Measurements from ENCODE around the gene MBD3. TPM values are rescaled to one million over a fixed set of nuclear protein-coding genes. Genes with fewer than 3 reads are reported as not detected.

MBD3 gene
- total RNA-seq, 4 donors from 2014 or later, result 80.3 to 159 (median 95.7) TPM

DNA sequence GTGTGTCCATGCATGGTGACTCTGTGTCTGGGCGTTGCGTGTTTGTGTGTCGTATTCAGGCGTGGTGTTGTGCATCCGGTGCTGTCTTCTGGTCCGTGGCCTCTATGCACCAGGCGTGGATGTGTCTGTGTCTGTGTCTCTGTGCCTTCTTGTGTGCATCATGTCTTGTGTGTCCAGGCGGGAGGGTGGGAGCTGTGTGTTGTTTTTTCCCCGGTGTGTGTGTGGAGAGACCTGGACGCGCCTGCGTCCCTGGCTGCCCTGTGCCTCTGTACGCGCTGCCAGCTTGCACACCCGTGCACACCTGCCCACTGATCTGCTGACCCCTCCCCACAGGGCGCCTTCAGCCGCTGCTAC lies 67.7 kb downstream of the MBD3 start:
- TF ChIP-seq POLR2AphosphoS5 (IDR thresholded peaks at IDR 0.05) (no peak), POLR2A (IDR thresholded peaks at IDR 0.05) (no peak), EP300 (IDR thresholded peaks at IDR 0.05) (no peak)
- TF ChIP-seq, protein P1, sequence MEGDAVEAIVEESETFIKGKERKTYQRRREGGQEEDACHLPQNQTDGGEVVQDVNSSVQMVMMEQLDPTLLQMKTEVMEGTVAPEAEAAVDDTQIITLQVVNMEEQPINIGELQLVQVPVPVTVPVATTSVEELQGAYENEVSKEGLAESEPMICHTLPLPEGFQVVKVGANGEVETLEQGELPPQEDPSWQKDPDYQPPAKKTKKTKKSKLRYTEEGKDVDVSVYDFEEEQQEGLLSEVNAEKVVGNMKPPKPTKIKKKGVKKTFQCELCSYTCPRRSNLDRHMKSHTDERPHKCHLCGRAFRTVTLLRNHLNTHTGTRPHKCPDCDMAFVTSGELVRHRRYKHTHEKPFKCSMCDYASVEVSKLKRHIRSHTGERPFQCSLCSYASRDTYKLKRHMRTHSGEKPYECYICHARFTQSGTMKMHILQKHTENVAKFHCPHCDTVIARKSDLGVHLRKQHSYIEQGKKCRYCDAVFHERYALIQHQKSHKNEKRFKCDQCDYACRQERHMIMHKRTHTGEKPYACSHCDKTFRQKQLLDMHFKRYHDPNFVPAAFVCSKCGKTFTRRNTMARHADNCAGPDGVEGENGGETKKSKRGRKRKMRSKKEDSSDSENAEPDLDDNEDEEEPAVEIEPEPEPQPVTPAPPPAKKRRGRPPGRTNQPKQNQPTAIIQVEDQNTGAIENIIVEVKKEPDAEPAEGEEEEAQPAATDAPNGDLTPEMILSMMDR (IDR thresholded peaks at IDR 0.05), result no peak
- Histone ChIP-seq H3K27me3 (peaks cover 82% of the 10 kb centered on the region), H3K4me3 (no peak overlapping the region), H3K9me3 (no peaks in the 10 kb centered on the region), H3K36me3 (no peaks in the 10 kb centered on the region), H3K4me1 (peaks cover 0 to 12% (median 0%) of the 10 kb centered on the region in 3 donors), H3K27ac (no peak overlapping the region)
- no peak for ATAC-seq
- WGBS, 2 donors (ENCODE audit: low coverage in 1 of 2), result 60 to 64% methylated on average over 7 to 8 of the region's 17 CpGs

DNA sequence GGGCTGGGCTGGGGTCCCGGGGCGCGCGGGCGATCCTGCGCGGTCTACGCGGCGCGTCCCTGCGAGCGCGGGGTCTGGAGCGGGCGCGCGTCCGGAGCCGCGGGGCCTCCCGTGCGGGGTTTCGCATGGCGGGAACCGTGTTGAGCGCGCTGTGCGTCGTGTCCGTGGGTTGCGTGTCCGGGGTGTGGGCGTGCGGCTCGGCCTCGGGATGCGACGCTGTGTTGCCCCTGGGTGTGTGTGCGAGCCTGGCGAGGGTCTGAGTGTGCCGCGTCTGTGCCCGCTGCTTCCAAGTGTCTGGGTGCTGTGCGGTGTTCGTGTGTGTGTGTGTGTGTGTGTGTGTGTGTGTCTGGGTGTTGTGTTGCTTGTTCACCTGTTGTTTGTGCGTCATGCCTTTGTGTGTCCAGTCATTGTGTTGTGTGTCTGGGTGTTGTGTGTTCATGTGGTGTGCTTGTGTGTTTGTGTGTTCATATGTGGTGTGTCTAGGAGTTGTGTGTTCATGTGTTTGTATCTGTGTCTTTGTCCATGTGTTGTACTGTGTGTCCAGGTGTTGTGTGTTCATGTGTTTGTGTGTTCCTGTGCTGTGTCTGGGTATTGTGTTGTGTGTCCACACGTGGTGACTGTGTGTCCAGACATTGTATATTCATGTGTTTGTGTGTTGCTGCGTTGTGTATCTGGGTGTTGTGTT lies 68.2 kb downstream of the MBD3 start:
- H3K27me3 ChIP-seq, result peaks cover 80% of the 10 kb centered on the region
- 100% methylated on average over 1 of the region's 49 CpGs for WGBS, 2 donors (ENCODE audit: low coverage in 1 of 2)
- no peak for TF ChIP-seq EP300 (IDR thresholded peaks at IDR 0.05)
- no peak for TF ChIP-seq POLR2A (IDR thresholded peaks at IDR 0.05)
- TF ChIP-seq POLR2AphosphoS5 (IDR thresholded peaks at IDR 0.05), result no peak
- TF ChIP-seq, protein P1 (IDR thresholded peaks at IDR 0.05), result no peak
- no peaks in the 10 kb centered on the region for H3K36me3 ChIP-seq
- no peak overlapping the region for H3K27ac ChIP-seq
- peak overlapping the region in 1 of 2 donors; percentile 43 for H3K4me3 ChIP-seq
- no peak for ATAC-seq
- peaks cover 0 to 12% (median 0%) of the 10 kb centered on the region in 3 donors for H3K4me1 ChIP-seq
- H3K9me3 ChIP-seq, result no peaks in the 10 kb centered on the region

Small RNAs within 50 kb of the gene (small RNA-seq; reads per million reads assigned to genes)
- gene AC005943.2 (0 reads per million in 4 donors), gene RN7SL477P (0 reads per million in 4 donors), gene RNU6-1223P (0 reads per million in 4 donors)

Other genes starting within 250 kb of the MBD3 start
- gene NDUFS7, start 209.0 kb downstream of the MBD3 start, total RNA-seq, result 100 to 1,000 TPM in 1 of 4 donors, 10 to 100 TPM in 3; 77.7 to 106 (median 86.1) TPM
- gene GAMT, start 191.3 kb downstream of the MBD3 start, total RNA-seq, result 10 to 100 TPM; 10.4 to 14.7 (median 10.9) TPM
- gene DAZAP1, start 185.3 kb downstream of the MBD3 start, total RNA-seq, result 10 to 100 TPM; 45.3 to 75.4 (median 64.0) TPM
- 1,000 to 10,000 TPM; 1,291 to 3,466 (median 2,344) TPM for gene RPS15, start 154.5 kb downstream of the MBD3 start, total RNA-seq
- 1 to 10 TPM in 1 of 4 donors, under 1 TPM in 3; 0.02 to 1.2 (median 0.35) TPM for gene APC2, start 142.7 kb downstream of the MBD3 start, total RNA-seq
- 10 to 100 TPM; 20.6 to 40.0 (median 28.2) TPM for gene C19orf25, start 113.7 kb downstream of the MBD3 start, total RNA-seq
- 1 to 10 TPM in 3 of 4 donors, under 1 TPM in 1; 0.94 to 2.2 (median 2.0) TPM for gene PCSK4, start 102.5 kb downstream of the MBD3 start, total RNA-seq
- under 1 TPM in 3 of 4 donors, not detected in 1; 0.32 to 0.96 (median 0.40) TPM for gene REEP6, start 101.7 kb downstream of the MBD3 start, total RNA-seq
- 1 to 10 TPM; 1.3 to 9.7 (median 3.6) TPM for gene ADAMTSL5, start 79.8 kb downstream of the MBD3 start, total RNA-seq
- under 1 TPM in 1 of 4 donors, not detected in 3; 0.15 TPM for gene PLK5, start 68.8 kb downstream of the MBD3 start, total RNA-seq
- 10 to 100 TPM; 18.8 to 47.8 (median 28.7) TPM for gene MEX3D, start 24.5 kb downstream of the MBD3 start, total RNA-seq
- gene UQCR11, start 12.6 kb upstream of the MBD3 start, total RNA-seq, result 100 to 1,000 TPM in 1 of 4 donors, 10 to 100 TPM in 3; 78.2 to 102 (median 92.4) TPM
- 10 to 100 TPM; 21.2 to 62.0 (median 39.6) TPM for gene TCF3, start 59.8 kb upstream of the MBD3 start, total RNA-seq
- gene ONECUT3, start 160.6 kb upstream of the MBD3 start, total RNA-seq, result under 1 TPM in 1 of 4 donors, not detected in 3; 0.04 TPM
- gene ATP8B3, start 219.4 kb upstream of the MBD3 start, total RNA-seq, result 1 to 10 TPM in 1 of 4 donors, under 1 TPM in 3; 0.27 to 1.4 (median 0.48) TPM